GM18507 (cell line): Measurements from ENCODE around the gene AQP12B.
A peak's percentile ranks its signal among the peaks of the same experiment; 100 is the strongest.
"Not testable (repeated sequence)": the region's sequence is repeated elsewhere in the genome, so short reads cannot be mapped to it uniquely, and the experiment has no call there.

Experiments used
- DNase-seq: peaks from one replicate; pipeline ENCODE4 v3.0.0; 2011; ENCODE audit warnings: low read depth; ENCODE audit not compliant: insufficient read length; ENCODE audit errors: extremely low spot score
- FAIRE-seq: peaks from 2 replicates; lab custom pipeline; 2011; peaks lifted over from hg19 to GRCh38; lab: Jason Lieb, UNC

The AQP12B gene

GRCh38 chr2:240703417-240704341 lies 21.0 kb upstream of the AQP12B start:
- FAIRE-seq (no peak), DNase-seq (no peak)

- DNase-seq, result no peak
- FAIRE-seq, result no peak
These were observed 19.9 kb upstream of the AQP12B start for GRCh38 chr2:240702640-240703011.

GRCh38 chr2:240701736-240702639 lies 19.3 kb upstream of the AQP12B start:
- DNase-seq, result no peak
- no peak for FAIRE-seq

GRCh38 chr2:240701091-240701735 lies 18.5 kb upstream of the AQP12B start:
- no peak for FAIRE-seq

GRCh38 chr2:240700616-240701015 lies 17.9 kb upstream of the AQP12B start:
- not testable (repeated sequence) for FAIRE-seq

More at GRCh38 chr2:240701091-240701735, 18.5 kb upstream of the AQP12B start:
- DNase-seq, result no peak

GRCh38 chr2:240699835-240700234 lies 17.1 kb upstream of the AQP12B start:
- not testable (repeated sequence) for FAIRE-seq

More at GRCh38 chr2:240700616-240701015, 17.9 kb upstream of the AQP12B start:
- DNase-seq, result not testable (repeated sequence)

GRCh38 chr2:240698852-240699561 lies 16.3 kb upstream of the AQP12B start:
- DNase-seq, result not testable (repeated sequence)
- peak; percentile 18 for FAIRE-seq

More at GRCh38 chr2:240699835-240700234, 17.1 kb upstream of the AQP12B start:
- not testable (repeated sequence) for DNase-seq

- not testable (repeated sequence) for DNase-seq, FAIRE-seq
These were observed 13.8 kb upstream of the AQP12B start for GRCh38 chr2:240696469-240696868.

GRCh38 chr2:240695593-240695992 lies 12.9 kb upstream of the AQP12B start:
- not testable (repeated sequence) for FAIRE-seq, DNase-seq

GRCh38 chr2:240694304-240694703 lies 11.6 kb upstream of the AQP12B start:
- DNase-seq, FAIRE-seq: not testable (repeated sequence)

GRCh38 chr2:240692583-240693561 lies 10.2 kb upstream of the AQP12B start:
- not testable (repeated sequence) for FAIRE-seq, DNase-seq

- DNase-seq, FAIRE-seq: not testable (repeated sequence)
These were observed 9.1 kb upstream of the AQP12B start, which contains the start of gene AQP12A for GRCh38 chr2:240691631-240692420. TSS of gene AQP12A (plus strand) at chr2:240691866. CDS start at chr2:240691914, 48 bp downstream.

- DNase-seq, FAIRE-seq: not testable (repeated sequence)
These were observed 8.4 kb upstream of the AQP12B start for GRCh38 chr2:240691075-240691427.

GRCh38 chr2:240690421-240691074 lies 7.9 kb upstream of the AQP12B start:
- not testable (repeated sequence) for FAIRE-seq, DNase-seq

- DNase-seq (no peak), FAIRE-seq (no peak)
These were observed 7.3 kb upstream of the AQP12B start for GRCh38 chr2:240689975-240690374.

GRCh38 chr2:240688553-240688919 lies 5.9 kb upstream of the AQP12B start:
- DNase-seq (no peak), FAIRE-seq (no peak)
